HG03139 (cell line): ENCODE measurements around the gene CAMTA2.
"Not testable (repeated sequence)": the region's sequence is repeated elsewhere in the genome, so short reads cannot be mapped to it uniquely, and the experiment has no call there.

Experiments used
- ATAC-seq: cut with Tn5 transposase; IDR thresholded peaks from one replicate; pipeline ENCODE4 v1.9.1; 2021; ENCODE audit not compliant: unreplicated experiment

Gene CAMTA2

GRCh38 chr17:4933646-4934045 is 53.8 kb downstream of the CAMTA2 start:
- ATAC-seq = no peak

GRCh38 chr17:4932756-4933155 is 54.7 kb downstream of the CAMTA2 start:
- no peak for ATAC-seq

GRCh38 chr17:4931963-4932362 is 55.5 kb downstream of the CAMTA2 start, which contains the start of gene GP1BA:
Gene GP1BA (plus strand): TSS chr17:4932277. CDS start chr17:4932605, 328 bp downstream.
- ATAC-seq = no peak

- ATAC-seq = no peak
These were observed 58.6 kb downstream of the CAMTA2 start for GRCh38 chr17:4928881-4929280.

- not testable (repeated sequence) for ATAC-seq
These were observed 60.7 kb downstream of the CAMTA2 start for GRCh38 chr17:4926577-4927335.

DNA sequence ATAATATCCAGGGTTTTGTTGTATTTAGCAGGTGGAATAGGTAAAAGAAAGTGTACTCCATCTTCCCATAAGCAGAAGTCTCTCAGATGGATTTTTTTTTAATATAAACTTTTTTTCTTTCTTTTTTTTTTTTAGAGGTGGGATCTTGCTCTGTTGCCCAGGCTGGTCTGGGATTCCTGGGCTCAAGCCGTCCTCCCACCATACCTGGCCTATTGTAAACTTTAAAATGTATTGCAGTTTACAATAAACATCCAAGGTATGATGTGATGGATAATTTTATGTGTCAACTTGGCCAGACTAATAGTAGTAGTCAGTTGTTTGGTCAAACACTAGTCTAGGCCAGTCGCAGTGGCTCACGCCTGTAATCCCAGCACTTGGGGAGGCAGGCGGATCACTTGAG is 66.2 kb downstream of the CAMTA2 start:
- ATAC-seq = no peak

DNA sequence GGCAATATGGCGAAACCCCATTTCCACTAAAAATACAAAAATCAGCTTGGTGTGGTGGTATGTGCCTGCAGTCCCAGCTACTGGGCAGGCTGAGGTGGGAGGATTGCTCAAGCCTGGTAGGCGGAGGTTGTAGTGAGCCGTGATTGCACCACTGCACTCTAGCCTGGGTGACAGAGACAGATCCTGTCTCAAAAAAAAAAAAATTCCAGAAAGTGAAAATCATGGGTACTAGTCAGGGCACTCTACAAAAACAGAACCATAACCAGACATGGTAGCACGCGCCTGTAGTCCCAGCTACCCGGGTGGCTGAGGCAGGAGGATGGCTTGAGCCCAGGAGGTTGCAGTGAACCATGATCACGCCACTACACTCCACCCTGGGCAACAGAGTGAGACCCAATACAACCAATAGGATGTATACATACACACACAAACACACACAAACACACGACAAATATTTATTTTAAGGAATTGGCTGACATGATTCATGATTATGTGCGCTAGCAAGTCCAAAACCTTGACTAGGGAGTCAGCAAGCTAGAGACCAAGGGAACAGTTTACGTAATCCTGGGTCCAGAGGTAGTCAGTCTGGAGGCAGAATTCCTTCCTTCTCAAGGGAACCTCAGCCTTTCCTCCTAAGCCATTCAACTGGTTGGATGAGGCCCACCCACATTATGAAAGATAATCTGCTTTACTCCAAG is 67.0 kb downstream of the CAMTA2 start:
- no peak for ATAC-seq

DNA sequence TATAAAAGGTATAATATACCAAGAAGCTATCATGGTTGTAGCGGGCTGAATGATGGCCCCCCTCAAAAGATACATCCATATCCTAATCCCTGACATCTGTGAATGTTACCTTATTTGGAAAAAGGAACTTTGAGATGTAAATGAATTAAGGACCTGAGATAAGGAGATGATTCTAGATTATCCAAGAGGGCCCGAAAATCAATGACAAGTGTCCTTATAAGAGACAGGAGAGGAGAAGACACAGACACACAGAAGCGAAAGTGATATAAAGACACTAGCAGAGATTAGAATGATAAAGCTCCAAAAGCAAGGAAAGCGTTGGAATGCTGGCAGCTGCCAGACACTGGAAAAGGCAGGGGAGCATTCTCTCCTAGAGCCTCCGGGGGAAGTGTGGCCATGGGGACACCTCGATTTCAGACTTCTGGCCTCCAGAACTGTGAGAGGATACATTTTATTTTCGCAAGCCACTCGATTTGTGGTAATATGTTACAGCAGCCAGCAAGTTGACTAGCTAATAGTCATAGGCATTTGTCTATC is 67.9 kb downstream of the CAMTA2 start:
- ATAC-seq = no peak
